GM18909 (cell line): Measurements from ENCODE around the gene TOP2A.
"Not testable (repeated sequence)": the region's sequence is repeated elsewhere in the genome, so short reads cannot be mapped to it uniquely, and the experiment has no call there.

Experiments used
- ATAC-seq: cut with Tn5 transposase; IDR thresholded peaks from one replicate; pipeline ENCODE4 v1.9.1; 2021; ENCODE audit warnings: mild to moderate bottlenecking; ENCODE audit not compliant: unreplicated experiment, poor library complexity

TOP2A gene

DNA sequence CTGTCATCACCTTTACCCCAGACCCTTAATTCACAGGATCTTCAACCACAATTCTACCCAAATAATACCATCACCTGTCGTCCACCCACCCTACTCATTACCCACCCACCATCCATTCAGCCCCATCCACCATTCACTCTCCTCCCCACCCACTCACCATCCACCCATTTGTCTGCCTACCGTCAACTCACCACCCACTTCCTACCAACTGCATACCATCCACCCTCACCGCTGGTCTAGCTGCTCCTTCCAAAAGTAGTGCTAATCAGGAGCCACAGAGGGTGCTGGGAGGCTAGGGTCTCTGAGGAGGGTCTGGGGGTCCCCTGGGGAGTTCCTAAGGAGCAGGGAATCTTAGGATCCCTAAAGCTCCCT is 13.5 kb upstream of the TOP2A start:
- ATAC-seq: no peak

DNA sequence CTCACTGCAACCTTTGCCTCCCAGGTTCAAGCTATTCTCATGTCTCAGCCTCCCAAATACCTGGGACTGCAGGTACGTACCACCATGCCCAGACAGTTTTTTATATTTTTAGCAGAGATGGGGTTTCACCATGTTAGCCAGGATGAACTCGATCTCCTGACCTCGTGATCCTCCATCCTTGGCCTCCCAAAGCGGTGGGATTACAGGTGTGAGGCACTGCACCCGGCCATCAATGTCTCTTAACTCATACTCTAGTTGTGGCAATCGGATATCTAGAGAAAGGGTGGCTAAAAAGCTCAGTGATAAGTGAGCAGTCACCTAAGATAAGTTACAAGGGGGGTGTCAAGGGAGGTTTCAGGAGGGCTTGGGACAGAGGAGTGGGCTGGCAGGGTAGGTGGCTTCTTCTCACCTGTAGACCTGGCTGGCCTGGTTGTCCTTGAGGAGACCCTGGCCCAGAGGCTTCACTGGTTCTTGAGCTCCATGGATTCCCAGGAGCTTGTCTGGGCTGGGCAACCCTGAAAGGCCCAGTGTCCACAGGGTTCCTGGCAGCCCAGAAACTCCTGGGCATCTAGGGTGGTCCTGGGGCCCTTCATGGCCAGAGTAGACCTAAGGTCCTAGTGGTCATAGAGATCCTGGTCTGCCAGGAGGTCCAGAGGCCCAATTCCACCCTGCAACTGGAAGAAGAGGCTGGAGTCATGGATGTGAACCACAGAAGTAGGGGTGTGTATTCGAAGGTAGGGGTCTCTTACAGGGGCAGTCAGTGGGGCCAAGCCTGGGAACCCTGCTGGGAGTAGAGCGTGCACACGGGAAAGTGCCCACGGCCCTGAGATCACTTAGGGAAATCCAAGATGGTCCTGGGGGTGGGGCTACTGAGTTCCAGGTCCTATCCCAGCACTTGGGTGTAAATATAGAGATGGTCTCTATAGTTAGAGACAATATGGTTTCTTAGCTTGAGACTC is 12.9 kb upstream of the TOP2A start:
- ATAC-seq: no peak

DNA sequence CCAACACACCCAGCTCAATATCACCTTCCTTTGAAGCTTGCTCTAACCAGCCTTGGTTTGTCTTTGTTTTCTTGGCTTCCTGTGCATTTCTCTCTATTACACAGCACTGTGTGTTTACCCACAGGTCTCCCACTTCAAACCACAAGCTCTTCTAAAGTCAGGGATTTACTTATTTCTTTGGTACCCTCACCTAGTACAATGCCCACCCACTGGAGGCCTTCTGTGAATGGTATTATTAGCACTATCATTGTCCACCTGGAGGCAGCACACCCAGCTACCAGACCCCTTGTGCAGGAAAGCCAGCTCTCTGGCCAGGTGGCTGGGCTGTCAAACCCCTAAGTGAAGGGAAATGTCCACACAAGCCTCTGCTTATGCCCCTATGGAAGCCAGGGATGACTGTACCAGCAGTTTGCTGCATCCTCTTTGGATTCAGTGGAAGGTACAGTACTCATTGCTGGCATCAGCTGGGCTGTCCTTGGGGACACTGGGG is 9.4 kb upstream of the TOP2A start:
- ATAC-seq: no peak

DNA sequence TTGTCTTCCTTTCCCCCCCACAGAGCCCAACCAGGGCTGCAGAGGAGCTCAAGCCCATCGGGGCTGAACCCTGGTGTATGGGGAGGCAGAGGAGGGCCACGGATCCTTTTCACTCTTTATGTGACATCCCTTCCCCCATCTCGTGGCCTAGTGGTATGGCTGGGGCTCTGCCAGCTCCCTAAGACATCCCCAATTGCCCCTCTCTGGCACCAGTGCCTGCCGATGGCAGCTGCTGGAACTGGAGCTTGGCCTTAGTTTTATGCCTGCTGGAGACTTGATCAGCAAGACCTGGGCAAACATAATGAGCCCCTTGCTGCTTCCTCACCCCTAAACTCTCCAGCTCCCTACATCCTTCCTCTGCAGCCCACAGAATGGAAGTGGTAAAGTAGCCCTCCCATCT is 8.0 kb upstream of the TOP2A start:
- ATAC-seq: no peak

DNA sequence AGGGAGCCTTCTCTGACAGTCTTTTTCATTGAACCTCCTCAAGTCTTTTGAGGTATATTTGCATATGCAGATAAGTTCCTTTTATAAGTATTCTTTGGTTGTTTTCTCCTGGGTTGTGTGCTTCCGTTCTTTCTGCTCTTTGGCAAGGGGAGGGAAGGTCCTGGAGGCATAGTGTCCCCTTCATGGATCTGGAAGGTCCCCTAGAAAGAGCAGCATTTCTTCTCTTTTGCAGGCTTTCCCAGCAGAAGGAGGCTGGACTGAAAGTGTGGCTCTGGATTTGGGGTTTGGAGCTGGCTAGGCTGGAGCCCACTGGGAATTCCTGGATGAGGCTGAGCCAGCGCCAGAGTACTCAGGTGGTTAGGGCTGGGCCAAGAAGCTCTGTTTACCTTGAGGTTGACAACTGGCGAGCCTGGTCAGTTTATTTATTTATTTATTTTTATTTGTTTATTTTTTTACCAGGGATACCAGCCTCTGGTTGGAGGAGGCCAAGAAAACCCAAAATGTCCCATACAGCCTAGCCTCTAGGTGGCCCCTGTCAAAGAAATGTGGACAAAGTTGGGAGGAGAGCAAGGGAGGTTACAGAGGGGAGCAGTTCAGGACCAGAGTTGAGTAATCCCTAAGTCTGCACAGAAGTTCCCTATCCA is 5.4 kb upstream of the TOP2A start:
- ATAC-seq: no peak

DNA sequence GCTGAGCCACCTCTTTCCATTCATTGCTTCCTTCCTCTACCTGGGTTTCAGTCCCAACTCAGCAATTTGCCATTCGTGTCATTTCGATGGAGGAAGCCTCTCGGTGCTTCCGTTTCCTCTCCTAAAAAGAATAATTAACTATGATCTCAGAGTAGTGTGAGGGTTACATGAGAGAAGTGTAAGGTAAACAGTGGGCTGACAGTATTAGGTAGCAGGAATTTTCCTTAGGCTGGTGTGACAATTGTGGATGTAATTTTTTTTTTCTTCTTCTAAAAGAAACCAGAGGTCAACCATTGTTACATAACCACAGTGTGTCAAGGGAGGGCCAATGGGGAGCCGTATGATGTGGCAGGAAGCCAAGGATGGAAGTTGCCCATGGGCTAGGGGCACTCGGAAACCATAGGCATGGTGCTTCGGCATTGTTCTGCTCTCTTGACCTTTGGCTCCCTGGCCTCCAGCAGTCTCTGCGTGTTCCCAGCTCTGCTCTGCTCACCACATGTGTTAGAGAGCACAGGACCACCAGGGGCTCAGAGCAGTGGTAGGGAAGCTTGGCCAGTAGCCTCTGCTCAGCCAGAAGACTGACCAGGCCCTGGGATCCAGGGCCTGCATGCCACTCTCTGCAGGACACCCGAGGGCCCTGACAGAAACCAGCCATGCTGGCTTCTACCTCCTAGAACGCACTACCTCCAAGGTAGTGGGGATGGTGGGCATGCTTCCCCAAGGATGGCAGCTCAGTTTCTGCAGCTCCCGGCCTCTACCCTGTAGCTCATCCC is 2.0 kb upstream of the TOP2A start:
- no peak for ATAC-seq

DNA sequence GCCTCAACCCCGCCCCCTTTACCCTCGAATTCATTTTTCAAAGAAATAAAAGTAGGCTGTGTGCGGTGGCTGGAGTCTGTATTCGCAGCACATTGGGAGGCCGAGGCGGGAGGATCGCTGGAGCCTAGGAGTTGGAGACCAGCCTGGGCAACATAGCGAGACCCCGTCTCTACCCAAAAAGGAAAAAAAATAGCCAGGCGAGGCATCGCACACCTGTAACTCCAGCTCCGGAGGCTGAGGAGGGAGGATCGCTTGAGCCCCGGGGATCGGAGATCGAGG is 671 bp upstream of the TOP2A start:
- no peak for ATAC-seq

DNA sequence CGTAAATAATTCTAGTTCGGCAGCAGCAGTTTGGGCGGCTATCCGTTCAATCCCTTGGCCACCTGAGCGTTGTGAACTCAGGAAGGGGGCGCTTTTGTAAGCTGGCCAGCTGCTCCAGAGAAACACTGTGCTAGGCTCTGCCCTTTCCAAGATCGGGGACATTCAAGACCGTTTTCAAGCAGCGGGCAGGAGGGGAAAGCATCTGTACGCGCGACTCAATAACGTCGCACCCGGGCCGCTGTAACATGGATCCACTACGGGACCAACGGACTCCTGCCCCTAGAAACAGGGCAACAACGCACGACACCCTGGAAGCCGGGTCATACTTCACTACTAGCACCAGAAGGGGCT is 463 bp downstream of the TOP2A start:
- peak; percentile 15 for ATAC-seq

DNA sequence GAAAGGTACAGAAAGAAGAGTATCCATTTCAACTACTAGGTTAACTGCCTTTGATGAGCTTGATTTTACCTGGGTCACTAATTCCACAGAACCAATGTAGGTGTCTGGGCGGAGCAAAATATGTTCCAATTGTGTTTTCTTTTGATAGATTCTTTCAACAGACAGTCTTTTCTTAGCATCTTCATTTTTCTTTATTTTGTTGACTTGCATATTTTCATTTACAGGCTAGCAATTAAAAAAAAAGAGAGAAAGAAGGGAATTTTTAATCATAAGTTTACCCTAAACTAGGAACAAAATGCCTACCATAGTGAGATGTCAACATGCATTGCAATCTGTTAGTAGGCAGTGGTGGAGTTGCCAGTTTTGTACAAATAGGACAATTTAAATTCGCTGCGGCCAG is 1.0 kb downstream of the TOP2A start:
- no peak for ATAC-seq

DNA sequence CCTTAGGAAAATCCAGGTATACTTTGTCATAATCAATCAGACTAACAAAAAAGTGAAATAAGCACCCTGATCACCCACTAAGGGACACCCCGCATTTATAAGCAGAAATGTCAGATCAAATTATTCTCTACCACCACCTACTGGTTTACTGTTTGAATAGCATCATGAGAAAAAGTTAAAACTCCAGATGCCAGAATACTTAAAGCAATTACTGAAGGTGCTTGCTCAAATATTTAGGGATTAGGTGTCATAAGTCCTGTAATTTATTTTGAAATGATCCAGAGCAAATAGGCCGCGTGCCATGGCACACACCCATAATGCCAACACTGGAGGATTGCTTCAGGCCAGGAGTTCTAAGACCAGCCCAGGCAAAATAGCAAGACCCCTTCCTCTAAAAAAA is 2.3 kb downstream of the TOP2A start:
- ATAC-seq: no peak

DNA sequence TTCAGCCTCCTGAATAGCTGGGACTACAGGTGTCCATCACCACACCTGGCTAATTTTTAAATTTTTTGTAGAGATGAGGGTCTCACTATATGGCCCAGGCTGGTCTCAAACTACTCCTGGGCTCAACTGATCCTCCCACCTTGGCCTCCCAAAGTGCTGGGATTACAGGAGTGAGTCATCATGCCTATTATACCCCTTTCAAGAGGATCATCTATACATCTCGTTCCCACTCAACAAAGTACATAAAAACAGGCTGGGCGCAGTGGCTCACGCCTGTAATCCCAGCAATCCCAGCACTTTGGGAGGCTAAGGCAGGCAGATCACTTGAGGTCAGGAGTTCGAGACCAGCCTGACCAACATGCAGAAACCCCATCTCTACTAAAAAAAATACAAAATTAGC is 3.4 kb downstream of the TOP2A start:
- ATAC-seq: not testable (repeated sequence)

DNA sequence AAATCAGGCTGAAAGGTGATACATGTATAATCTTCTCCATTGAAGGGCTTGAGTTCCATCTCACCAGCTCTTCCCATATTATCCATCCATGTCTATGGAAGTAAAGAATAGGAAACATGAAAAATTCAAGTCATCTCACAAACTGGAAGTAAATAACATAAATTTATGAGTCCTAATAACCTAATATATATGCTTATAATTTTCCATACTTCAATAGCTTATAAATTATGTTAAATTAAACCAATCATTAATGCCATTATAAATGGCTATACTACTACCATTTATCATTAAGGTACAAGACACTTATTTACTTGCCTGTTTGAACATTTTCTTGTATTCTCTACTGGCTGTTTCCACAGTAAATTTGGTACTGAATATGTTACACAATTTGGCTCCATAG is 4.8 kb downstream of the TOP2A start:
- ATAC-seq: no peak

DNA sequence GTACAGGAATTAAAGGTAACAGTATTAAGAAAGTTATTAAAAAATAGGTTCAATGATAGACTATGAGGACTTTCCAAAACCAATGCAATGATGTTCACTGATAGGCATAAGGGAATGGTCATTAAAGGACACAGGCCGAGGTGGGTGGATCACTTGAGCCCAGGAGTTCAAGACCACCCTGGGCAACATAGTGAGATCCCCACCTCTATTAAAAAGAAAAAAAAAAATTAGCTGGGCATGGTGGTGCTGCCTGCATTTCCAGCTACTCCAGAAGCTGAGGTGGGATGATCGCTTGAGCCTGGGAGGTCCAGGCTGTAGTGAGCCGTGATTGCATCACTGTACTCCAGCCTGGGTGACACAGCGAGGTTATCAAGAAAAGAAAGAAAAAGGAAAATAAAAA is 5.9 kb downstream of the TOP2A start:
- ATAC-seq: no peak

DNA sequence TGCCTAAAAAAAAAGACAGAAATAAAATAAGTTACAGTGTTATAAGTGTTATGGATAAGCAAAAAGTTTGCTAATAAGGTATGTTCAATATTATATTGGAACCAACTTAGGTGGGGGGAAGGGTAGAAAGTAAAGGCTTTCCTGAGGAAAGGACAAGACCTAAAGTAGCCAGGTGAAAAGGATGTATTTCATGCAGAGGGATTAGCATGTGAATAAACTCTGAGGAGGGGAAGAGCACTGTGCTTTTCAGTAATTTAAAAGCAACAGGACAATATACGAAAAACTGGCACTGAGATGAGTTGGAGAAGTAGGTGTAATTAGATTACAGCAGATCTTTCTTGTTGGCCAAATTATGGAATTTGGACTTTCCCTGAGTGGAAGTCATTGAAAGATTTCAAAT is 7.6 kb downstream of the TOP2A start:
- no peak for ATAC-seq

DNA sequence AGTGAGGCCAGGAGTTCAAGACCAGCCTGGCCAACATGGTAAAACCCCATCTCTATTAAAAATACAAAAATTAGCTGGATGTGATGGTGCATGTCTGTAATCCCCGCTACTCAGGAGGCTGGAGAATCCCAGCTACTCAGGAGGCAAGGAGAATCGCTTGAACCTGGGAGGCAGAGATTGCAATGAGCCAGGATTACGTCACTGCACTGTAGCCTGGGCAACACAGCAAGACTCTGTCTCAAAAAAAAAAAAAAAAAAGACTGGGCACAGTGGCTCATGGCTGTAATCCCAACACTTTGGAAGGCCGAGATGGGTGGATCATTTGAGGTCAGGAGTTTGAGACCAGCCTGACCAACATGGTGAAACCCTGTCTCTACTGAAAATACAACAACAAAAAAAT is 8.2 kb downstream of the TOP2A start:
- not testable (repeated sequence) for ATAC-seq

DNA sequence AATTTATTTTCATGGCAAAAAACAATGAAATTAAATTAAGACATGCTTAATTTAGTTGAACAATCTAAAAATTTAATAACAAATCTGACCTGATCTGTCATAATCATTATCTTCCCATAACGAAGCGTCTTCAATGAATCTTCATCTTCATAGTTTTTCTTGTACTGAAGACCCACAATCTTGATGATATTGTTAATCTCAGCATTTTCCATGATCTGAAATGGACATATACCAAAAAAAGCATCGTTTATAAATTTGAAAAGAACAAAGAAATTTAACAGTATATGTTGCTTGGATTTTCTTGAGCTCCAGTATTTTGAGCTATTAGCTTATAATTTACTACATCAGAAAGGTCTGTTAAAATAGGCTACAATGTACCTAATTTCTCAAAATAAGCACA is 10.2 kb downstream of the TOP2A start:
- no peak for ATAC-seq

DNA sequence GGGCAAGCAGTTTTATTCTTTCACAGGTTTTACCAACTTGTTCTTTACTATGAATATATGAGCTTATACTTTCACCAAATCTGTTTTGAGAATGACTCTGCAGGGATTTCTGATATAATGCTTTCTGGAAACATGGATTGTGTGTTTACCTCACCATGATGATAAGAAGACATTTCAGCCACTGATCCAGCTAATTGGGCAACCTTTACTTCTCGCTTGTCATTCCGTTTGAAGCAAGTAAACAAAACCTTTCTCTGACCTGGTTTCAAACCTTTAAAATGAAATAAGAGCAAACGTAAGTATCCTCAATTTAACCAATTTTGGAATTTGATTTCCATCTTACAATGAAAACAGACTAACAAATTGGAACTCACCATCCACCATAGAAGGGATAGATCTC is 13.7 kb downstream of the TOP2A start:
- no peak for ATAC-seq

DNA sequence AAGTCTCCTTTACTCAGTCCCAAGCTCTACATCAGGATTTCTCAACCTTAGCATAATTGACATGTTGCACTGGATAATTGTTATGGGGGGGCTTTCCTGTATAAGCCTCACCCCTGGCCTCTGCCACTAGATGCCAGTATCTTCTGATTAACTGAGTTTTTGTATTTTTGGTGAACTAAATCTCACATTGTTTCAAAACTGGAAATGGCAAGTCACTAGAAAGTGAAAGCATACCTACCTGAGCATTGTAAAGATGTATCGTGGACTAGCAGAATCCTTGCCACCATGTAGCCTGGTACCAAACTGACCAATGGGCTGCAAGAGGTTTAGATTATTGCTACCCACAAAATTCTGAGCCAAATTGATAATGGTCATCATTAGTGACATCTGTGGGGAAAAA is 15.0 kb downstream of the TOP2A start:
- ATAC-seq: no peak

DNA sequence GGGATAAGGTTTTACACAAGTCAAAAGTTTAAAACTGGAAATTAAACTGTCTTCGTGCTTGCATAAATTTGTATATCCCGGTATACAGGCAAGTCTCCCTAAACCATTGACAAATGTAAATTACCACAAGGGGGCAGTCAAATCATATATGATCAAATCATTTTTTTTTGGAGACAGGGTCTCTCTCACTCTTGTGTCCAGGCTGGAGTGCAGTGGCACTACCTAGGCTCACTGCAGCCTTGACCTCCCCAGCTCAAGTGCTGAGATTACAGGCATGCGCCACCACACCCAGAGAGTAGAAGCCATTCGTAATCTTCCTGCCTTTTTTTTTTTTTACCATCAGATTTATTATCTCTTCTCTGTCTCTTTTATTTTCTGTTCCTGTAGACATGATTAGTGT is 18.5 kb downstream of the TOP2A start:
- ATAC-seq: no peak

DNA sequence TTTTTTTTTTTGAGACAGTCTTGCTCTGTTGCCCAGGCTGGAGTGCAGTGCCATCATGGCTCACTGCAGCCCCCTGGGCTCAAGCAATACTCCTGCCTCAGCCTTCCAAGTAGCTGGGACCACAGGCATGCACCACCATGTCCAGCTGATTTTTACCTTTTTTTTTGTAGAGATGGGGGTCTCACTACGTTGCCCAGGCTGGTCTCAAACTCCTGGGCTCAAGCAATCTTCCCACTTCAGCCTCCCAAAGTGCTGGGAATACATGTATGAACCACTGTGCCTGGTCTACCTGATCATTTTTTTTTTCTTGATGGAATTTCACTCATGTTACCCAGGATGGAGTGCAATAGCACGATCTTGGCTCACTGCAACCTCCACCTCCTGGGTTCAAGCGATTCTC is 31.1 kb downstream of the TOP2A start:
- ATAC-seq: not testable (repeated sequence)

DNA sequence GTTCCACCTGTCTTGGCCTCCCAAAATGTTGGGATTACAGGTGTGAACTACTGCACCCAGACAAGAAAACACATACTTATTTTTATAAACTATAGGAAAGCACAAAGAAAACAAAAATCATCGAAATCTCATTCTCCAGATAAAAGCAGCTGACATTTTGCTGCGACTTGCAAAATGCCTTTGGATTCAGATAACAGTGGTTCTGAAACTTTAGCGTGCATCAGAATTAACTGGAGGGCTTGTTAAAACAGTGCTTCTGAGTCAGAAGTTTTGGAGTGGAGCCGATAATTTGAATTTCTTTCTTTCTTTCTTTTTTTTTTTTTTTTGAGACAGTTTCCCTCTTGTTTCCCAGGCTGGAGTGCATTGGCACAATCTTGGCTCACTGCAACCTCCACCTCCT is 35.4 kb downstream of the TOP2A start:
- ATAC-seq: no peak
